ENCODE results near the gene OR4L1. TPM values are rescaled to one million over a fixed set of nuclear protein-coding genes. Genes with fewer than 3 reads are reported as not detected.
"Not testable (repeated sequence)": the region's sequence is repeated elsewhere in the genome, so short reads cannot be mapped to it uniquely, and the experiment has no call there.

The OR4L1 gene
- total RNA-seq, result not detected

GRCh38 chr14:20059745-20060144 is at the start of gene OR4L1:
OR4L1 (plus strand) TSS chr14:20060045; CDS start chr14:20060045, 0 bp downstream.
- no peak for DNase-seq (ENCODE audit: low read depth in 2 of 3, low spot score in 2 of 3)

- DNase-seq (ENCODE audit: low read depth in 2 of 3, low spot score in 2 of 3), result no peak
Measured at GRCh38 chr14:20019257-20019865, 40.5 kb upstream of the OR4L1 start, which contains the start of gene OR4K14. OR4K14 (minus strand) TSS chr14:20019307; CDS start chr14:20015193, 4,114 bp downstream.

GRCh38 chr14:20031058-20031457 is 28.8 kb upstream of the OR4L1 start:
- no peak for DNase-seq (ENCODE audit: low read depth in 2 of 3, low spot score in 2 of 3)

- no peak for DNase-seq (ENCODE audit: low read depth in 2 of 3, low spot score in 2 of 3)
Measured at GRCh38 chr14:20035449-20035848, 24.4 kb upstream of the OR4L1 start.

- DNase-seq (ENCODE audit: low read depth in 2 of 3, low spot score in 2 of 3), result no peak
Measured at GRCh38 chr14:20035938-20036337, 23.9 kb upstream of the OR4L1 start, which contains the start of gene OR4K13. OR4K13 (minus strand) TSS chr14:20036038; CDS start chr14:20034758, 1,280 bp downstream.

GRCh38 chr14:20044243-20044642 is 15.6 kb upstream of the OR4L1 start:
- DNase-seq (ENCODE audit: low read depth in 2 of 3, low spot score in 2 of 3), result no peak

- no peak for DNase-seq (ENCODE audit: low read depth in 2 of 3, low spot score in 2 of 3)
Measured at GRCh38 chr14:20048202-20048601, 11.6 kb upstream of the OR4L1 start.

GRCh38 chr14:20092050-20092449 is 32.2 kb downstream of the OR4L1 start:
- no peak for DNase-seq (ENCODE audit: low read depth in 2 of 3, low spot score in 2 of 3)

- no peak for DNase-seq (ENCODE audit: low read depth in 2 of 3, low spot score in 2 of 3)
Measured at GRCh38 chr14:20093442-20093841, 33.6 kb downstream of the OR4L1 start.

GRCh38 chr14:20098926-20099770 is 39.3 kb downstream of the OR4L1 start:
- not testable (repeated sequence) for DNase-seq (ENCODE audit: low read depth in 2 of 3, low spot score in 2 of 3)

GRCh38 chr14:20110438-20110837 is 50.6 kb downstream of the OR4L1 start, which contains the start of gene OR4K17:
OR4K17 (plus strand) TSS chr14:20110739; CDS start chr14:20117500, 6,761 bp downstream.
- DNase-seq (ENCODE audit: low read depth in 2 of 3, low spot score in 2 of 3), result no peak

Small RNAs within 50 kb of the gene (small RNA-seq; reads per million reads assigned to genes)
- gene RNA5SP380, result not detected

Other genes with a start within 250 kb of the OR4L1 start
- under 0.01 TPM for gene OR4K2, start 184.9 kb upstream of the OR4L1 start, total RNA-seq
- gene OR4K5, start 139.4 kb upstream of the OR4L1 start, total RNA-seq, result under 0.01 TPM
- not detected for gene OR4K1, start 129.1 kb upstream of the OR4L1 start, total RNA-seq
- under 0.01 TPM for gene OR4K15, start 84.5 kb upstream of the OR4L1 start, total RNA-seq
- gene OR4Q2, start 57.9 kb upstream of the OR4L1 start, total RNA-seq, result not detected
- gene OR4K14, start 40.7 kb upstream of the OR4L1 start, total RNA-seq, result not detected
- gene OR4K13, start 24.0 kb upstream of the OR4L1 start, total RNA-seq, result not detected
- gene OR4K17, start 50.7 kb downstream of the OR4L1 start, total RNA-seq, result not detected
- not detected for gene OR4N5, start 78.8 kb downstream of the OR4L1 start, total RNA-seq
- not detected for gene OR11G2, start 130.9 kb downstream of the OR4L1 start, total RNA-seq
- under 0.01 TPM for gene OR11H6, start 163.7 kb downstream of the OR4L1 start, total RNA-seq
- not detected for gene OR11H7, start 168.9 kb downstream of the OR4L1 start, total RNA-seq
- under 0.01 TPM for gene OR11H4, start 179.2 kb downstream of the OR4L1 start, total RNA-seq
- 24.0 TPM for gene TTC5, start 245.9 kb downstream of the OR4L1 start, total RNA-seq

Data from hematopoietic multipotent progenitor cell (in vitro differentiated cells).